Bronchial epithelial cell (primary cell): ENCODE results near the gene EN1. TPM values are rescaled to one million over a fixed set of nuclear protein-coding genes. Genes with fewer than 3 reads are reported as not detected.

Source experiments
- DNase-seq: peaks from one replicate; pipeline ENCODE4 v3.0.0-alpha.2; 2010; ENCODE audit warnings: low read depth
- FAIRE-seq: peaks from 2 replicates; lab custom pipeline; 2011; peaks lifted over from hg19 to GRCh38; lab: Jason Lieb, UNC
- H3K27me3 ChIP-seq: 2 replicates; pipeline ENCODE4 v1.5.1; 2011; ENCODE audit warnings: low read length; ENCODE audit not compliant: control insufficient read depth, insufficient read depth
- H3K36me3 ChIP-seq: 2 replicates; pipeline ENCODE4 v1.5.1; 2011; ENCODE audit warnings: low read length; ENCODE audit not compliant: control insufficient read depth, insufficient read depth
- H3K4me3 ChIP-seq: 2 replicates; pipeline ENCODE4 v1.5.1; 2011; ENCODE audit warnings: mild to moderate bottlenecking, low read depth, low read length, control low read depth
- total RNA-seq: library from RNA; depleted of rRNA; stranded (reverse); fragments of >200 nt; gene quantifications from 2 replicates; pipeline ENCODE4 v1.2.1, GENCODE V29; 2014
- TF ChIP-seq, protein P1 (sequence below): IDR thresholded peaks from 2 replicates; pipeline ENCODE4 v1.5.1; 2011; ENCODE audit warnings: mild to moderate bottlenecking, moderate library complexity, low read length, control low read depth, inconsistent platforms; ENCODE audit not compliant: insufficient read depth, severe bottlenecking

Gene EN1
- total RNA-seq, 1 donor from 2014 or later: not detected

DNA sequence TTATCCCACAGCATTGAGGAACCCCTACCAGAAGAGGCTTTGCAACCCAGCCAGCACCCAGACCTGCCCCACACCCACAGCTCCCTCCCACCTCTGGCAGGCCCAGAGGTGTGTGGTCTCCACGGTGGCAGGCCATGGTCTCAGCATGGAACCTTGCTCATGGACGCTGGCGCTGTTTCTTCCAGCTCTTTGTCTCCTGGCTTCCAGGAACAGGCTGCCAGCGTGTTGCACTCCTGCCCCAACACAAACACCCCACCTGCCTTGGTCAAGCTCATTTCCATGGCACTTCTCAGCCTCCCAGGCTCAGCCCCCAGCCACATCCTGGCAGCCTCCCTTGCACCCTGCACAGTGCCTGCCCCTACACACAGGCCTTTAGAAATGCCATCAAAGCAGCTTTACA, 31.7 kb downstream of the EN1 start:
- no peak for DNase-seq
- peaks cover 6% of the 10 kb centered on the region for H3K27me3 ChIP-seq

DNA sequence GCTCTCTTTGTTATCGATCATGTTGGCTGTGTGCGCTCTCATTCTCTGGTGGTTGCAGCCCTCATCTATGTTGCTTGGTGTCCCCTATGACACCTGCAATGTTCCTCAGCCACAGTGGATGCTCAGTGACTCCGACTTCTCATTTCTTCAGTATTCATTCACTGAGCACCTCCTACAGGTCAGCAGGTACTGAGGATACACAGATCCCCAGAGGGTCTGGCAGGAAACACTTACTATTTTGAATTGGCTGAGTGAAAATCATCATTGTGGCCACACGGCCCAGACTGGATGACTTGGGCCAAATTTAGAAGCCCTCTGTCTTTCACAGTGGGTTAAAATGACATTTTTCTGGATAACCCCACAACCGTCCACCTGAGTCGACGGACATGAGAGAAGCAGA, 32.1 kb downstream of the EN1 start:
- TF ChIP-seq, protein P1, sequence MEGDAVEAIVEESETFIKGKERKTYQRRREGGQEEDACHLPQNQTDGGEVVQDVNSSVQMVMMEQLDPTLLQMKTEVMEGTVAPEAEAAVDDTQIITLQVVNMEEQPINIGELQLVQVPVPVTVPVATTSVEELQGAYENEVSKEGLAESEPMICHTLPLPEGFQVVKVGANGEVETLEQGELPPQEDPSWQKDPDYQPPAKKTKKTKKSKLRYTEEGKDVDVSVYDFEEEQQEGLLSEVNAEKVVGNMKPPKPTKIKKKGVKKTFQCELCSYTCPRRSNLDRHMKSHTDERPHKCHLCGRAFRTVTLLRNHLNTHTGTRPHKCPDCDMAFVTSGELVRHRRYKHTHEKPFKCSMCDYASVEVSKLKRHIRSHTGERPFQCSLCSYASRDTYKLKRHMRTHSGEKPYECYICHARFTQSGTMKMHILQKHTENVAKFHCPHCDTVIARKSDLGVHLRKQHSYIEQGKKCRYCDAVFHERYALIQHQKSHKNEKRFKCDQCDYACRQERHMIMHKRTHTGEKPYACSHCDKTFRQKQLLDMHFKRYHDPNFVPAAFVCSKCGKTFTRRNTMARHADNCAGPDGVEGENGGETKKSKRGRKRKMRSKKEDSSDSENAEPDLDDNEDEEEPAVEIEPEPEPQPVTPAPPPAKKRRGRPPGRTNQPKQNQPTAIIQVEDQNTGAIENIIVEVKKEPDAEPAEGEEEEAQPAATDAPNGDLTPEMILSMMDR: no peak
- Histone ChIP-seq H3K27me3 (peaks cover 6% of the 10 kb centered on the region), H3K4me3 (no peak overlapping the region), H3K36me3 (no peaks in the 10 kb centered on the region)
- no peak for FAIRE-seq
- DNase-seq: no peak

More for the DNA sequence above, 31.7 kb downstream of the EN1 start:
- H3K36me3 ChIP-seq: no peaks in the 10 kb centered on the region
- no peak for FAIRE-seq
- H3K4me3 ChIP-seq: no peak overlapping the region
- TF ChIP-seq, protein P1: no peak

DNA sequence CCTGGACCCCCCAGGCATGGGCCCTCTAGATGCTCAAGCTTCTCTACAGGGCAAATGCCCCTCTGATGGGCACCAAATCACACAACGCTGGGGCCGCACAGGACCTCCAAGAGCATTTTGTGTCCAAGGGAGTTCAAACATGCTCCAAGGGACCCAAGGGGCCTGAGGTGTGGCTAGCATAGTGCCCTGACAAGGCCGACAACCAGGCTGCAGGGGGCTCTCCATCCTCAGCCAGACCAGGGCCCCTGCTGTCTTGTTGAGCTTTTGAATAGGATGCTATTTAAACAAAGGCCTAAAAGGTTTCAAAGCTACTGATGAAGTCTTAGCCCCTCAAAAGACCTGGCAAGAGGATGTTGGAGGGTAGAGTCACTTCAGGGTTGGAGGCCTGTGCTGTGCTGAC, 33.1 kb downstream of the EN1 start:
- H3K36me3 ChIP-seq: no peaks in the 10 kb centered on the region
- no peak overlapping the region for H3K4me3 ChIP-seq
- peaks cover 6% of the 10 kb centered on the region for H3K27me3 ChIP-seq
- TF ChIP-seq, protein P1: no peak
- DNase-seq (no peak), FAIRE-seq (no peak)

DNA sequence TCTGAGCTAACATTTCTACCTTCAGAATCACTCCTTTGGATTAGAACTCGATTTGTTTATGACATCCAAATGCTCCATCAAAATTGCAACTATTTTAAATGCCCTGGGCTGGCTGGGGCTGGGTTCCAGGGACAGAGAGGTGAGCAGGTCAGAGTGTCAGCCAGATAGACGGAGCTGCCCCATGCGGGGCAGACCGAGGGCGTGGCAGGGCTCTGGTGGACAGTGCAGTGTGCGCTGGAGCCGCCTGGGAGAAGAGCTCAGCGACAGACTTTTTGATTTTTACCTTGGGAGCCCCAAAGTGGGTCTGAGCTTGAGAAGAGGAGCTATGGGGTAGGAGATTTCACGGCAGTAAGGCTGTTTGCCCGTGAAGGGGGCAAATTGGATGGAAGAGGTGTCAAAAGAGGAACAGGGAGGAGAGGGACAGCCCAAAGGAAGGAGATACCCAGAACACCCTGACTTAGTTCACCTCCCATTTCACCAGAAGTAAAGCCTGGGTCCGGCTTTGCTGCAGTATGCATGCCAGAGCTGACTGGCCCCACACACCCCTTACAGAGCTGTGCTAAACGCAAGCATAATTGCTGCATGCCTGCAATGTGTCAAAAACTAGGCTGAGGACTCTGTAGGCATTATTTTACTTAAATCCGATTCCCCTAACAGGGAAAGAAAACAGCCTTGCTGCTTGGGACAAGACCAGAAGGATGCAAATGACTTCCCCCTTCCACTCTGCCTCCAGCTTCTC, 33.7 kb downstream of the EN1 start:
- H3K36me3 ChIP-seq: no peaks in the 10 kb centered on the region
- TF ChIP-seq, protein P1: no peak
- DNase-seq: no peak
- H3K4me3 ChIP-seq: no peak overlapping the region
- no peak for FAIRE-seq
- peaks cover 6% of the 10 kb centered on the region for H3K27me3 ChIP-seq

DNA sequence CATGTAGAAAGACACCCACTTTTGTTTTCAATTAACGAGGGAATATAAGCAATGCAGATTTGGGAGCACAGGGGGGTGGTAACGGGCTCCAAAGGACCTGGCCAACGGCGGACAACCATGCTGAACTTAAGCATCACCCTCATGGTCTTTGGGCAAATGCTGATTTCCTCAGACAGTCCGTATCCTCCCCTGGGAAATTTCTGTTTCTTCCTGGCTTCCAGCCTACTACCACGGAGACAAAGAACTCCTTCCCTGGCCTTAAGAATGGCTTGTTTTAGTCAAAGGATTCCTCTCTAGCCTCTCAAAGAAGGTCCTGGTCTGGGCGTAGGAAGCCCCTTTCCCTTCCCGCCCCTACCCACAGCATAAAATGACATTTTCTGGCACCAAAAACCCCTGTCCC, 34.3 kb downstream of the EN1 start:
- no peak overlapping the region for H3K4me3 ChIP-seq
- no peak for DNase-seq
- TF ChIP-seq, protein P1: no peak
- no peaks in the 10 kb centered on the region for H3K36me3 ChIP-seq
- no peak for FAIRE-seq
- peaks cover 8% of the 10 kb centered on the region for H3K27me3 ChIP-seq

DNA sequence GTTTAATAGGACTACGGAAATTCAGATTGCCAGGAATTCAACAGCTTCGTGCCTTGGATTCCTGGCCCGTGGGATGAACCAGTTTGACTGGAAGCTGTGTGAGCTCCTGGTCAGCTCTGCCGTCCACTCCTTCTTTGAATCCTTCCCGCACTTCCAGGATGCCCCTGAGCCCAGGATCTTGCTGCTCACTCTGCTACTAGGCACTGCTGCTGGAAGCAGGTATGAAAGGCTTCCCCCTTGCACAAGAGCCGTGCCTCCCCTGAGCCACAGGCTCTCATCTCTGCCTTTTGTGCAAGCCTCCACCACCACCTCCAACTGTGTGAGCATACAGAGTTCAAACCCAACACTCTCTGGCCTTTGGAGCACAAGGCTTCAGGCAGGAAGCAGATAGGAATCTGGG, 34.9 kb downstream of the EN1 start:
- FAIRE-seq (no peak), DNase-seq (no peak)
- H3K4me3 ChIP-seq: no peak overlapping the region
- no peaks in the 10 kb centered on the region for H3K36me3 ChIP-seq
- TF ChIP-seq, protein P1: no peak
- H3K27me3 ChIP-seq: peaks cover 7% of the 10 kb centered on the region
